GM13977 (cell line): ENCODE results near the gene PTPRE.

Experiments used
- DNase-seq: peaks from one replicate; pipeline ENCODE4 v3.0.0; 2012; ENCODE audit warnings: low spot score
- CTCF ChIP-seq: IDR thresholded peaks from 2 replicates; pipeline ENCODE4 v1.5.1; 2012; ENCODE audit warnings: mild to moderate bottlenecking, control low read depth; ENCODE audit not compliant: insufficient read depth; ENCODE audit errors: extremely low read depth, missing control alignments
- in situ Hi-C: fragments of 300-500 bp; cut with MboI; formaldehyde crosslinking; loops from one replicate; pipeline ENCODE4 v1.12.0; 2022; ENCODE audit warnings: low sequenced_read_pairs, low pct_unique_long_range_greater_than_20kb, mixed read lengths, inconsistent platforms; ENCODE audit not compliant: unreplicated experiment

The PTPRE gene

GRCh38 chr10:127905848-127906261, 1.0 kb upstream of the PTPRE start:
- no peak for TF ChIP-seq CTCF
- in situ Hi-C loops: no loop called here
- DNase-seq: no peak

- no peak for TF ChIP-seq CTCF
- DNase-seq: no peak
- in situ Hi-C loops: no loop called here
Observed at GRCh38 chr10:127907411-127908105, 655 bp downstream of the PTPRE start.

GRCh38 chr10:127908106-127908958, 1.4 kb downstream of the PTPRE start:
- no peak for DNase-seq
- no peak for TF ChIP-seq CTCF
- in situ Hi-C loops: no loop called here

GRCh38 chr10:127908959-127909267, 2.0 kb downstream of the PTPRE start:
- no peak for DNase-seq
- TF ChIP-seq CTCF: no peak
- in situ Hi-C loops: no loop called here

GRCh38 chr10:127909716-127910463, 3.0 kb downstream of the PTPRE start:
- DNase-seq: no peak
- in situ Hi-C loops: no loop called here
- no peak for TF ChIP-seq CTCF

GRCh38 chr10:127910464-127910770, 3.5 kb downstream of the PTPRE start:
- no peak for TF ChIP-seq CTCF
- in situ Hi-C loops: no loop called here

More at GRCh38 chr10:127910464-127910770, 3.5 kb downstream of the PTPRE start:
- no peak for DNase-seq
